GM23338 (cell line): ENCODE data around the gene DCDC1. TPM values are rescaled to one million over a fixed set of nuclear protein-coding genes. Genes with fewer than 3 reads are reported as not detected.

Source experiments
- EZH2 ChIP-seq: fragments of 200-600 bp; sonication (generic); IDR thresholded peaks from one replicate; pipeline ENCODE4 v1.8.0; 2017; ENCODE audit warnings: antibody characterized with exemption, mild to moderate bottlenecking, low read depth; ENCODE audit not compliant: unreplicated experiment
- EZH2phosphoT487 ChIP-seq: fragments of 200-600 bp; sonication (generic); IDR thresholded peaks from one replicate; pipeline ENCODE4 v1.8.1; 2018; ENCODE audit warnings: antibody characterized with exemption; ENCODE audit not compliant: unreplicated experiment
- JUNB ChIP-seq: IDR thresholded peaks from one replicate; pipeline ENCODE4 v1.6.1; 2016; ENCODE audit warnings: antibody characterized with exemption; ENCODE audit not compliant: unreplicated experiment
- NANOG ChIP-seq: IDR thresholded peaks from 2 replicates; pipeline ENCODE4 v1.6.1; 2016; ENCODE audit warnings: antibody characterized with exemption, borderline replicate concordance
- ZNF114 ChIP-seq: fragments of 250-450 bp; sonication (Bioruptor Pico); IDR thresholded peaks from 2 replicates; pipeline ENCODE4 v1.5.0; 2020; ENCODE audit warnings: mild to moderate bottlenecking, moderate library complexity
- ZNF331 ChIP-seq: fragments of 250-450 bp; sonication (Bioruptor Pico); IDR thresholded peaks from 2 replicates; pipeline ENCODE4 v1.5.0; 2020; ENCODE audit warnings: low read depth, mild to moderate bottlenecking, moderate library complexity
- polyA plus RNA-seq: library from polyadenylated mRNA; unstranded; fragments of >200 nt; fragmentation: Nextera tagmentation; extraction: Ambion mirVana; gene quantifications from 2 replicates; pipeline ENCODE4 v1.2.1, GENCODE V29; 2016
- total RNA-seq: library from RNA; depleted of rRNA; stranded (reverse); fragments of >200 nt; shearing (Covaris generic); gene quantifications from 2 replicates; pipeline ENCODE4 v1.2.3, GENCODE V29; 2014
- TF ChIP-seq, protein P1 (sequence below): fragments of 250-450 bp; sonication (Bioruptor Pico); IDR thresholded peaks from 2 replicates; pipeline ENCODE4 v1.5.0; 2020; ENCODE audit warnings: mild to moderate bottlenecking, moderate library complexity
- TF ChIP-seq, protein P2 (sequence below): IDR thresholded peaks from one replicate; pipeline ENCODE4 v1.6.1; 2018; ENCODE audit warnings: antibody characterized with exemption; ENCODE audit not compliant: unreplicated experiment

DCDC1 gene
- total and polyA plus RNA-seq, 2 experiments from 2014 or later: 0.56 to 0.58 TPM

DNA sequence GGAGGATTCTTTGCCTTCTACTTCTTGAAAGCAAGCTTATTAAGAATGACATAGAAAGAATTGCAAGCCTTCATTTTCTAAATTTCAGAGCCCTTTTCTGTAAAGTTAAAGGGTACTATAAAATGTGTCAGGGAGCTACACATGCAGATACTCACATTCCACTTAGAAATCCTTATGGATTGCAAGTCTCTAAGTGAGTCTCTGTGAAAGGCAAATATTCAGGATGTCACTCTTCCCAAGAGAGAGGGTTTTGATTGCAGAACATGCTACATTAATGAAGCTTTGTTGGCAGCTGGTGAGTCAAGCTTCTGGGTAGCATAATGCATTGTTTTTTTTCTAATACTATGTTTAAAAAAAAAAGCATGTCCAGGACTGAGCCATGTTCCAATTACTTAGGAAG, 369.2 kb downstream of the DCDC1 start (continued):
- TF ChIP-seq, protein P1, sequence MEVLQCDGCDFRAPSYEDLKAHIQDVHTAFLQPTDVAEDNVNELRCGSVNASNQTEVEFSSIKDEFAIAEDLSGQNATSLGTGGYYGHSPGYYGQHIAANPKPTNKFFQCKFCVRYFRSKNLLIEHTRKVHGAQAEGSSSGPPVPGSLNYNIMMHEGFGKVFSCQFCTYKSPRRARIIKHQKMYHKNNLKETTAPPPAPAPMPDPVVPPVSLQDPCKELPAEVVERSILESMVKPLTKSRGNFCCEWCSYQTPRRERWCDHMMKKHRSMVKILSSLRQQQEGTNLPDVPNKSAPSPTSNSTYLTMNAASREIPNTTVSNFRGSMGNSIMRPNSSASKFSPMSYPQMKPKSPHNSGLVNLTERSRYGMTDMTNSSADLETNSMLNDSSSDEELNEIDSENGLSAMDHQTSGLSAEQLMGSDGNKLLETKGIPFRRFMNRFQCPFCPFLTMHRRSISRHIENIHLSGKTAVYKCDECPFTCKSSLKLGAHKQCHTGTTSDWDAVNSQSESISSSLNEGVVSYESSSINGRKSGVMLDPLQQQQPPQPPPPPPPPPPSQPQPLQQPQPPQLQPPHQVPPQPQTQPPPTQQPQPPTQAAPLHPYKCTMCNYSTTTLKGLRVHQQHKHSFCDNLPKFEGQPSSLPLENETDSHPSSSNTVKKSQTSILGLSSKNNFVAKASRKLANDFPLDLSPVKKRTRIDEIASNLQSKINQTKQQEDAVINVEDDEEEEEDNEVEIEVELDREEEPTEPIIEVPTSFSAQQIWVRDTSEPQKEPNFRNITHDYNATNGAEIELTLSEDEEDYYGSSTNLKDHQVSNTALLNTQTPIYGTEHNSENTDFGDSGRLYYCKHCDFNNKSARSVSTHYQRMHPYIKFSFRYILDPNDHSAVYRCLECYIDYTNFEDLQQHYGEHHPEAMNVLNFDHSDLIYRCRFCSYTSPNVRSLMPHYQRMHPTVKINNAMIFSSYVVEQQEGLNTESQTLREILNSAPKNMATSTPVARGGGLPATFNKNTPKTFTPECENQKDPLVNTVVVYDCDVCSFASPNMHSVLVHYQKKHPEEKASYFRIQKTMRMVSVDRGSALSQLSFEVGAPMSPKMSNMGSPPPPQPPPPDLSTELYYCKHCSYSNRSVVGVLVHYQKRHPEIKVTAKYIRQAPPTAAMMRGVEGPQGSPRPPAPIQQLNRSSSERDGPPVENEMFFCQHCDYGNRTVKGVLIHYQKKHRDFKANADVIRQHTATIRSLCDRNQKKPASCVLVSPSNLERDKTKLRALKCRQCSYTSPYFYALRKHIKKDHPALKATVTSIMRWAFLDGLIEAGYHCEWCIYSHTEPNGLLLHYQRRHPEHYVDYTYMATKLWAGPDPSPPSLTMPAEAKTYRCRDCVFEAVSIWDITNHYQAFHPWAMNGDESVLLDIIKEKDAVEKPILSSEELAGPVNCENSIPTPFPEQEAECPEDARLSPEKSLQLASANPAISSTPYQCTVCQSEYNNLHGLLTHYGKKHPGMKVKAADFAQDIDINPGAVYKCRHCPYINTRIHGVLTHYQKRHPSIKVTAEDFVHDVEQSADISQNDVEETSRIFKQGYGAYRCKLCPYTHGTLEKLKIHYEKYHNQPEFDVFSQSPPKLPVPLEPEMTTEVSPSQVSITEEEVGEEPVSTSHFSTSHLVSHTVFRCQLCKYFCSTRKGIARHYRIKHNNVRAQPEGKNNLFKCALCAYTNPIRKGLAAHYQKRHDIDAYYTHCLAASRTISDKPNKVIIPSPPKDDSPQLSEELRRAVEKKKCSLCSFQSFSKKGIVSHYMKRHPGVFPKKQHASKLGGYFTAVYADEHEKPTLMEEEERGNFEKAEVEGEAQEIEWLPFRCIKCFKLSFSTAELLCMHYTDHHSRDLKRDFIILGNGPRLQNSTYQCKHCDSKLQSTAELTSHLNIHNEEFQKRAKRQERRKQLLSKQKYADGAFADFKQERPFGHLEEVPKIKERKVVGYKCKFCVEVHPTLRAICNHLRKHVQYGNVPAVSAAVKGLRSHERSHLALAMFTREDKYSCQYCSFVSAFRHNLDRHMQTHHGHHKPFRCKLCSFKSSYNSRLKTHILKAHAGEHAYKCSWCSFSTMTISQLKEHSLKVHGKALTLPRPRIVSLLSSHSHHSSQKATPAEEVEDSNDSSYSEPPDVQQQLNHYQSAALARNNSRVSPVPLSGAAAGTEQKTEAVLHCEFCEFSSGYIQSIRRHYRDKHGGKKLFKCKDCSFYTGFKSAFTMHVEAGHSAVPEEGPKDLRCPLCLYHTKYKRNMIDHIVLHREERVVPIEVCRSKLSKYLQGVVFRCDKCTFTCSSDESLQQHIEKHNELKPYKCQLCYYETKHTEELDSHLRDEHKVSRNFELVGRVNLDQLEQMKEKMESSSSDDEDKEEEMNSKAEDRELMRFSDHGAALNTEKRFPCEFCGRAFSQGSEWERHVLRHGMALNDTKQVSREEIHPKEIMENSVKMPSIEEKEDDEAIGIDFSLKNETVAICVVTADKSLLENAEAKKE (CRISPR knock-in tag): no peak
- TF ChIP-seq JUNB (no peak), EZH2 (no peak), EZH2phosphoT487 (no peak), ZNF114 (no peak), ZNF331 (CRISPR knock-in tag) (no peak), NANOG (no peak)
- TF ChIP-seq, protein P2, sequence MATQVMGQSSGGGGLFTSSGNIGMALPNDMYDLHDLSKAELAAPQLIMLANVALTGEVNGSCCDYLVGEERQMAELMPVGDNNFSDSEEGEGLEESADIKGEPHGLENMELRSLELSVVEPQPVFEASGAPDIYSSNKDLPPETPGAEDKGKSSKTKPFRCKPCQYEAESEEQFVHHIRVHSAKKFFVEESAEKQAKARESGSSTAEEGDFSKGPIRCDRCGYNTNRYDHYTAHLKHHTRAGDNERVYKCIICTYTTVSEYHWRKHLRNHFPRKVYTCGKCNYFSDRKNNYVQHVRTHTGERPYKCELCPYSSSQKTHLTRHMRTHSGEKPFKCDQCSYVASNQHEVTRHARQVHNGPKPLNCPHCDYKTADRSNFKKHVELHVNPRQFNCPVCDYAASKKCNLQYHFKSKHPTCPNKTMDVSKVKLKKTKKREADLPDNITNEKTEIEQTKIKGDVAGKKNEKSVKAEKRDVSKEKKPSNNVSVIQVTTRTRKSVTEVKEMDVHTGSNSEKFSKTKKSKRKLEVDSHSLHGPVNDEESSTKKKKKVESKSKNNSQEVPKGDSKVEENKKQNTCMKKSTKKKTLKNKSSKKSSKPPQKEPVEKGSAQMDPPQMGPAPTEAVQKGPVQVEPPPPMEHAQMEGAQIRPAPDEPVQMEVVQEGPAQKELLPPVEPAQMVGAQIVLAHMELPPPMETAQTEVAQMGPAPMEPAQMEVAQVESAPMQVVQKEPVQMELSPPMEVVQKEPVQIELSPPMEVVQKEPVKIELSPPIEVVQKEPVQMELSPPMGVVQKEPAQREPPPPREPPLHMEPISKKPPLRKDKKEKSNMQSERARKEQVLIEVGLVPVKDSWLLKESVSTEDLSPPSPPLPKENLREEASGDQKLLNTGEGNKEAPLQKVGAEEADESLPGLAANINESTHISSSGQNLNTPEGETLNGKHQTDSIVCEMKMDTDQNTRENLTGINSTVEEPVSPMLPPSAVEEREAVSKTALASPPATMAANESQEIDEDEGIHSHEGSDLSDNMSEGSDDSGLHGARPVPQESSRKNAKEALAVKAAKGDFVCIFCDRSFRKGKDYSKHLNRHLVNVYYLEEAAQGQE: no peak
